ENCODE results near the gene IFNA10. TPM values are rescaled to one million over a fixed set of nuclear protein-coding genes. Genes with fewer than 3 reads are reported as not detected.

IFNA10 gene
- total and polyA plus RNA-seq, 2 of the 8 experiments (the other 6 are each of a cell fraction or from before 2014, with no cell fraction given) = not detected

GRCh38 chr9:21252721-21253547 lies 46.0 kb upstream of the IFNA10 start (continued):
- TF ChIP-seq, protein P1, sequence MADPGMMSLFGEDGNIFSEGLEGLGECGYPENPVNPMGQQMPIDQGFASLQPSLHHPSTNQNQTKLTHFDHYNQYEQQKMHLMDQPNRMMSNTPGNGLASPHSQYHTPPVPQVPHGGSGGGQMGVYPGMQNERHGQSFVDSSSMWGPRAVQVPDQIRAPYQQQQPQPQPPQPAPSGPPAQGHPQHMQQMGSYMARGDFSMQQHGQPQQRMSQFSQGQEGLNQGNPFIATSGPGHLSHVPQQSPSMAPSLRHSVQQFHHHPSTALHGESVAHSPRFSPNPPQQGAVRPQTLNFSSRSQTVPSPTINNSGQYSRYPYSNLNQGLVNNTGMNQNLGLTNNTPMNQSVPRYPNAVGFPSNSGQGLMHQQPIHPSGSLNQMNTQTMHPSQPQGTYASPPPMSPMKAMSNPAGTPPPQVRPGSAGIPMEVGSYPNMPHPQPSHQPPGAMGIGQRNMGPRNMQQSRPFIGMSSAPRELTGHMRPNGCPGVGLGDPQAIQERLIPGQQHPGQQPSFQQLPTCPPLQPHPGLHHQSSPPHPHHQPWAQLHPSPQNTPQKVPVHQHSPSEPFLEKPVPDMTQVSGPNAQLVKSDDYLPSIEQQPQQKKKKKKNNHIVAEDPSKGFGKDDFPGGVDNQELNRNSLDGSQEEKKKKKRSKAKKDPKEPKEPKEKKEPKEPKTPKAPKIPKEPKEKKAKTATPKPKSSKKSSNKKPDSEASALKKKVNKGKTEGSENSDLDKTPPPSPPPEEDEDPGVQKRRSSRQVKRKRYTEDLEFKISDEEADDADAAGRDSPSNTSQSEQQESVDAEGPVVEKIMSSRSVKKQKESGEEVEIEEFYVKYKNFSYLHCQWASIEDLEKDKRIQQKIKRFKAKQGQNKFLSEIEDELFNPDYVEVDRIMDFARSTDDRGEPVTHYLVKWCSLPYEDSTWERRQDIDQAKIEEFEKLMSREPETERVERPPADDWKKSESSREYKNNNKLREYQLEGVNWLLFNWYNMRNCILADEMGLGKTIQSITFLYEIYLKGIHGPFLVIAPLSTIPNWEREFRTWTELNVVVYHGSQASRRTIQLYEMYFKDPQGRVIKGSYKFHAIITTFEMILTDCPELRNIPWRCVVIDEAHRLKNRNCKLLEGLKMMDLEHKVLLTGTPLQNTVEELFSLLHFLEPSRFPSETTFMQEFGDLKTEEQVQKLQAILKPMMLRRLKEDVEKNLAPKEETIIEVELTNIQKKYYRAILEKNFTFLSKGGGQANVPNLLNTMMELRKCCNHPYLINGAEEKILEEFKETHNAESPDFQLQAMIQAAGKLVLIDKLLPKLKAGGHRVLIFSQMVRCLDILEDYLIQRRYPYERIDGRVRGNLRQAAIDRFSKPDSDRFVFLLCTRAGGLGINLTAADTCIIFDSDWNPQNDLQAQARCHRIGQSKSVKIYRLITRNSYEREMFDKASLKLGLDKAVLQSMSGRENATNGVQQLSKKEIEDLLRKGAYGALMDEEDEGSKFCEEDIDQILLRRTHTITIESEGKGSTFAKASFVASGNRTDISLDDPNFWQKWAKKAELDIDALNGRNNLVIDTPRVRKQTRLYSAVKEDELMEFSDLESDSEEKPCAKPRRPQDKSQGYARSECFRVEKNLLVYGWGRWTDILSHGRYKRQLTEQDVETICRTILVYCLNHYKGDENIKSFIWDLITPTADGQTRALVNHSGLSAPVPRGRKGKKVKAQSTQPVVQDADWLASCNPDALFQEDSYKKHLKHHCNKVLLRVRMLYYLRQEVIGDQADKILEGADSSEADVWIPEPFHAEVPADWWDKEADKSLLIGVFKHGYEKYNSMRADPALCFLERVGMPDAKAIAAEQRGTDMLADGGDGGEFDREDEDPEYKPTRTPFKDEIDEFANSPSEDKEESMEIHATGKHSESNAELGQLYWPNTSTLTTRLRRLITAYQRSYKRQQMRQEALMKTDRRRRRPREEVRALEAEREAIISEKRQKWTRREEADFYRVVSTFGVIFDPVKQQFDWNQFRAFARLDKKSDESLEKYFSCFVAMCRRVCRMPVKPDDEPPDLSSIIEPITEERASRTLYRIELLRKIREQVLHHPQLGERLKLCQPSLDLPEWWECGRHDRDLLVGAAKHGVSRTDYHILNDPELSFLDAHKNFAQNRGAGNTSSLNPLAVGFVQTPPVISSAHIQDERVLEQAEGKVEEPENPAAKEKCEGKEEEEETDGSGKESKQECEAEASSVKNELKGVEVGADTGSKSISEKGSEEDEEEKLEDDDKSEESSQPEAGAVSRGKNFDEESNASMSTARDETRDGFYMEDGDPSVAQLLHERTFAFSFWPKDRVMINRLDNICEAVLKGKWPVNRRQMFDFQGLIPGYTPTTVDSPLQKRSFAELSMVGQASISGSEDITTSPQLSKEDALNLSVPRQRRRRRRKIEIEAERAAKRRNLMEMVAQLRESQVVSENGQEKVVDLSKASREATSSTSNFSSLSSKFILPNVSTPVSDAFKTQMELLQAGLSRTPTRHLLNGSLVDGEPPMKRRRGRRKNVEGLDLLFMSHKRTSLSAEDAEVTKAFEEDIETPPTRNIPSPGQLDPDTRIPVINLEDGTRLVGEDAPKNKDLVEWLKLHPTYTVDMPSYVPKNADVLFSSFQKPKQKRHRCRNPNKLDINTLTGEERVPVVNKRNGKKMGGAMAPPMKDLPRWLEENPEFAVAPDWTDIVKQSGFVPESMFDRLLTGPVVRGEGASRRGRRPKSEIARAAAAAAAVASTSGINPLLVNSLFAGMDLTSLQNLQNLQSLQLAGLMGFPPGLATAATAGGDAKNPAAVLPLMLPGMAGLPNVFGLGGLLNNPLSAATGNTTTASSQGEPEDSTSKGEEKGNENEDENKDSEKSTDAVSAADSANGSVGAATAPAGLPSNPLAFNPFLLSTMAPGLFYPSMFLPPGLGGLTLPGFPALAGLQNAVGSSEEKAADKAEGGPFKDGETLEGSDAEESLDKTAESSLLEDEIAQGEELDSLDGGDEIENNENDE (IDR thresholded peaks at IDR 0.05; ENCODE audit: insufficient replicate concordance, low read length) = no peak
- no peak for TF ChIP-seq SP2 (IDR thresholded peaks at IDR 0.05; ENCODE audit: low read length)
- TF ChIP-seq TAF1 (IDR thresholded peaks at IDR 0.05; ENCODE audit: low read depth, low read length) = no peak
- TF ChIP-seq TEAD4 (IDR thresholded peaks at IDR 0.05; ENCODE audit: low read depth, low read length) = no peak
- 0 out of 2 replicates have a peak, but pooled peaks have one; percentile 13 for TF ChIP-seq RFX5 (IDR thresholded peaks at IDR 0.05; ENCODE audit: borderline replicate concordance, low read depth, low read length)
- no peak for TF ChIP-seq ATF2 (IDR thresholded peaks at IDR 0.05; ENCODE audit: low read length)
- TF ChIP-seq RNF2 (IDR thresholded peaks at IDR 0.05; ENCODE audit: borderline replicate concordance, low read depth, low read length, missing control alignments, poor library complexity, severe bottlenecking) = no peak
- no peak for TF ChIP-seq CHD2 (IDR thresholded peaks at IDR 0.05; ENCODE audit: low read length)

Data from H1 (cell line).